K562 (cell line): ENCODE results near the gene C15orf62. TPM values are rescaled to one million over a fixed set of nuclear protein-coding genes. Genes with fewer than 3 reads are reported as not detected.

Experiments
- ATF1 ChIP-seq, 2 experiments: fragments of 450-650 bp in 1 of 2; IDR thresholded peaks; 2 replicates each; pipeline ENCODE4 v1.6.1; 2016; ENCODE audit warnings: missing compliant biosample characterization in 1 of 2, missing genetic modification characterization in 1 of 2
- DPF2 ChIP-seq: fragments of 450-650 bp; IDR thresholded peaks from 2 replicates; pipeline ENCODE4 v1.6.1; 2016
- EP400 ChIP-seq: fragments of 450-650 bp; IDR thresholded peaks from 2 replicates; pipeline ENCODE4 v1.6.1; 2017; ENCODE audit warnings: antibody characterized with exemption, mild to moderate bottlenecking, moderate library complexity
- FOXK2 ChIP-seq, 2 experiments: fragments of 450-650 bp; IDR thresholded peaks in 1 of 2; conservative IDR thresholded peaks in 1 of 2; 2 replicates each; pipeline ENCODE4 v1.6.1; 2016; ENCODE audit warnings: low read depth in 2 of 2, mild to moderate bottlenecking in 1 of 2
- GTF2A2 ChIP-seq: IDR thresholded peaks from 2 replicates; pipeline ENCODE4 v1.6.1; 2016; ENCODE audit warnings: mild to moderate bottlenecking, missing genetic modification characterization, missing compliant biosample characterization
- HDAC6 ChIP-seq: IDR thresholded peaks from 2 replicates; pipeline ENCODE4 v1.6.1; 2012; ENCODE audit warnings: low read depth, mild to moderate bottlenecking, control low read depth, inconsistent platforms, low read length, moderate library complexity
- JUND ChIP-seq, 2 experiments: IDR thresholded peaks; 2 replicates in 1 of 2; 3 replicates in 1 of 2; pipeline ENCODE4 v1.6.1; 2011; ENCODE audit warnings: borderline replicate concordance in 2 of 2, low read depth in 2 of 2, low read length in 2 of 2, improper control_type of control experiment in 1 of 2, missing biosample characterization in 1 of 2, missing genetic modification characterization in 1 of 2, missing genetic modification reagents in 1 of 2
- KHSRP ChIP-seq: fragments of 450-650 bp; IDR thresholded peaks from 2 replicates; pipeline ENCODE4 v1.6.1; 2017
- MAFK ChIP-seq: IDR thresholded peaks from 2 replicates; pipeline ENCODE4 v1.6.1; 2011; ENCODE audit warnings: low read length, improper control_type of control experiment
- MNT ChIP-seq, 2 experiments: fragments of 450-650 bp; conservative IDR thresholded peaks; 2 replicates each; pipeline ENCODE4 v1.6.1; 2017; ENCODE audit warnings: mild to moderate bottlenecking in 2 of 2, moderate library complexity in 2 of 2
- NKRF ChIP-seq: fragments of 450-650 bp; IDR thresholded peaks from 2 replicates; pipeline ENCODE4 v1.6.1; 2016; ENCODE audit warnings: borderline replicate concordance
- NRF1 ChIP-seq, 2 experiments: fragments of 450-650 bp; IDR thresholded peaks in 1 of 2; conservative IDR thresholded peaks in 1 of 2; 2 replicates each; pipeline ENCODE4 v1.6.1; 2014; ENCODE audit warnings: mild to moderate bottlenecking in 2 of 2
- PML ChIP-seq: IDR thresholded peaks from 2 replicates; pipeline ENCODE4 v1.6.1; 2012; ENCODE audit warnings: low read length, inconsistent platforms
- SMAD3 ChIP-seq: fragments of 450-650 bp; formaldehyde crosslinking; conservative IDR thresholded peaks from 2 replicates; pipeline ENCODE4 v1.4.0; 2020; ENCODE audit warnings: mild to moderate bottlenecking
- SMARCE1 ChIP-seq: fragments of 450-650 bp; IDR thresholded peaks from 2 replicates; pipeline ENCODE4 v1.7.1; 2016; ENCODE audit warnings: mild to moderate bottlenecking
- TBP ChIP-seq: optimal IDR thresholded peaks from 2 replicates; pipeline ENCODE3; 2011; ENCODE audit warnings: low read depth, low read length, improper control_type of control experiment
- YY1 ChIP-seq, 3 experiments: IDR thresholded peaks; 2 replicates each; pipeline ENCODE4 v1.6.1; 2011; ENCODE audit warnings: low read length in 2 of 3, mild to moderate bottlenecking in 2 of 3, moderate library complexity in 2 of 3, borderline replicate concordance in 1 of 3, control low read depth in 1 of 3, low read depth in 1 of 3; ENCODE audit not compliant: insufficient read depth in 3 of 3, insufficient replicate concordance in 2 of 3, control insufficient read depth in 1 of 3, insufficient read length in 1 of 3; ENCODE audit errors: extremely low read depth in 1 of 3
- ZBTB17 ChIP-seq: fragments of 450-650 bp; formaldehyde crosslinking; IDR thresholded peaks from 2 replicates; pipeline ENCODE4 v1.4.0; 2020; ENCODE audit warnings: mild to moderate bottlenecking
- ZBTB43 ChIP-seq: sonication (generic); formaldehyde crosslinking; IDR thresholded peaks from 2 replicates; pipeline ENCODE4 v1.8.0; 2023; ENCODE audit warnings: mild to moderate bottlenecking, missing genetic modification reagents
- ZNF12 ChIP-seq: sonication (generic); formaldehyde crosslinking; IDR thresholded peaks from 2 replicates; pipeline ENCODE4 v1.4.0; 2020; ENCODE audit warnings: mild to moderate bottlenecking, missing genetic modification reagents
- ZNF57 ChIP-seq: fragments of 450-650 bp; formaldehyde crosslinking; IDR thresholded peaks from 2 replicates; pipeline ENCODE4 v1.4.0; 2020; ENCODE audit warnings: mild to moderate bottlenecking, moderate library complexity
- polyA plus RNA-seq, 8 experiments: library from polyadenylated mRNA; depleted of rRNA in 4 of 8; stranded (reverse) in 5 of 8; unstranded in 3 of 8; fragments of >200 nt; fragmentation: Nextera tagmentation in 2 of 8; fragmentation: Illumina TruSeq in 1 of 8; extraction: Ambion mirVana in 2 of 8; extraction: Trizol in 1 of 8; gene quantifications; 2 replicates each; pipeline versions ENCODE4 v1.2.1 to v1.2.3, GENCODE V29; 2011 to 2014; ENCODE audit warnings: inconsistent platforms in 1 of 8, missing spikeins in 1 of 8
- total RNA-seq, 7 experiments: library from RNA; depleted of rRNA in 6 of 7; stranded (reverse); fragments of >200 nt in 6 of 7; fragmentation: Illumina TruSeq in 2 of 7; extraction: Trizol in 2 of 7; gene quantifications; 2 replicates each; pipeline versions ENCODE4 v1.2.1 to v1.2.3, GENCODE V29; 2011 to 2021; ENCODE audit warnings: low replicate concordance in 1 of 7
- TF ChIP-seq, protein P1 (sequence below): fragments of 250-450 bp; sonication (Bioruptor Pico); IDR thresholded peaks from 2 replicates; pipeline ENCODE4 v1.9.0; 2021; ENCODE audit warnings: mild to moderate bottlenecking

The C15orf62 gene
- total and polyA plus RNA-seq, 9 of the 15 experiments (the other 6 are each of a cell fraction or from before 2014, with no cell fraction given): 0.01 to 0.76 (median 0.30) TPM; not detected in 1

DNA sequence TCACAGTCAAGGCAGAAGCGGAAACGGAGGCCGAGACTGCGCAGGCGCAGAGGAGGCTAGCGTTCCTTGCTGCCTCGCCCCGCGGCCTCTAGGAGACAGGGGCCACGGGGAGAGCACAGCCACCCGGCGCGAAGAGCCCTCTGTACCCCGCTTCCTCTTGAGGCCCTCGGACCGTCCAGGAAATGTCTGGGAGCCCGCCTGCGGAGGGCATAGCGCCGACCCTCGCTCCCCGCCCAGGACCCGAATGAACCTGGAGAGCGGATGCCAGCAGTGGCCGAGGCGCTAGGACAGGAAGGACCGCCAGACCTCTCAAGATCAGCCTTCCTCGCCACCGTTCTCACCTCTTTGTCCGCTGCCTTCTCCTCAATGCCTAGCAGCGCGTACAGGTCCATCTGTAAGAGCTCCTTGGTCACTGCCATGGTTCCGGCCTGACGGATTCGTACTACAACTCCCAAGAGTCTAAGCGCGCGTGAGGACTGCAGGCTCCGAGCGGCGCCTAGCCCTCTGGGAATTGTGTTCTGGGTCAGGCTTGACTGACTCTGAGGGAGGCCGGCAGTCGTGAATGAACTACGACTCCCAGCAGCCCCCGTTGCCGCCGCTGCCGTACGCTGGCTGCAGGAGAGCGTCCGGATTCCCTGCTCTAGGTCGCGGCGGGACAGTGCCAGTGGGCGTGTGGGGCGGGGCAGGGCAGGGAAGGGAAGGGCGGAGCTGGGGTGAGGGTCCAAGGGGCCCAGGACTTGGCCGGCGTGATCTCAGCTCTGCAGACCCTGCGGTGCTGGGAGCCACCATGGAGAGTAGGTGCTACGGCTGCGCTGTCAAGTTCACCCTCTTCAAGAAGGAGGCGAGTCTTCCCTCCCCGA is 37.5 kb downstream of the C15orf62 start, which contains the start of the genes DNAJC17 and ZFYVE19 (continued):
- peak; percentile 30; the same call in 1 of the 2 replicates for TF ChIP-seq JUND (IDR thresholded peaks at IDR 0.05; ENCODE audit: borderline replicate concordance, low read depth, low read length)
- peak; percentile 3; the same call in 1 of the 3 replicates for TF ChIP-seq JUND (tag; IDR thresholded peaks at IDR 0.05; ENCODE audit: borderline replicate concordance, low read depth, low read length)
- TF ChIP-seq ZBTB17 (CRISPR knock-in tag): peak; percentile 65; the same call in 1 of the 2 replicates
- peak; percentile 24; the same call in 1 of the 2 replicates for TF ChIP-seq DPF2
- peak; percentile 96 for TF ChIP-seq NRF1 (conservative IDR thresholded peaks at IDR 0.05 in 1 of 2, IDR thresholded peaks at IDR 0.05 in 1 of 2)
- TF ChIP-seq YY1 (IDR thresholded peaks at IDR 0.05; ENCODE audit: borderline replicate concordance in 1 of 3, control insufficient read depth in 1 of 3, extremely low read depth in 1 of 3, insufficient read depth in 3 of 3, insufficient read length in 1 of 3, insufficient replicate concordance in 2 of 3, low read depth in 1 of 3, low read length in 2 of 3): peak; percentile 10 to 76 (median 68)
- TF ChIP-seq MAFK: no peak
- no peak for TF ChIP-seq ATF1 (CRISPR knock-in tag; IDR thresholded peaks at IDR 0.05)
- peak; percentile 93 for TF ChIP-seq ATF1 (tag; IDR thresholded peaks at IDR 0.05)
- TF ChIP-seq GTF2A2 (tag): no peak
- TF ChIP-seq EP400: peak; percentile 71
- peak; percentile 55 for TF ChIP-seq TBP
- TF ChIP-seq ZBTB43 (CRISPR knock-in tag): peak; percentile 77; the same call in 1 of the 2 replicates
- TF ChIP-seq FOXK2 (conservative IDR thresholded peaks at IDR 0.05 in 1 of 2, IDR thresholded peaks at IDR 0.05 in 1 of 2; ENCODE audit: low read depth in 2 of 2): no peak
- TF ChIP-seq MNT (conservative IDR thresholded peaks at IDR 0.05): peak; percentile 34 to 77
- no peak for TF ChIP-seq ZNF57 (CRISPR knock-in tag)
- no peak for TF ChIP-seq SMARCE1
- peak; percentile 60 for TF ChIP-seq NKRF
- TF ChIP-seq KHSRP: no peak
- 0 out of 2 replicates have a peak, but pooled peaks have one; percentile 35 for TF ChIP-seq ZNF12
- no peak; the same call in 1 of the 2 replicates for TF ChIP-seq PML
- no peak for TF ChIP-seq HDAC6
- TF ChIP-seq SMAD3 (CRISPR knock-in tag): 0 out of 2 replicates have a peak, but pooled peaks have one; percentile 28
- TF ChIP-seq, protein P1, sequence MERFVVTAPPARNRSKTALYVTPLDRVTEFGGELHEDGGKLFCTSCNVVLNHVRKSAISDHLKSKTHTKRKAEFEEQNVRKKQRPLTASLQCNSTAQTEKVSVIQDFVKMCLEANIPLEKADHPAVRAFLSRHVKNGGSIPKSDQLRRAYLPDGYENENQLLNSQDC (CRISPR knock-in tag): 0 out of 2 replicates have a peak, but pooled peaks have one; percentile 56
